DMS 273 (cell line): ENCODE data around the gene DDR2.

Source experiments
- DNase-seq: peaks from one replicate; lab custom pipeline; 2025; ENCODE audit not compliant: unreplicated experiment; lab: John Stamatoyannopoulos, UW

The DDR2 gene

DNA sequence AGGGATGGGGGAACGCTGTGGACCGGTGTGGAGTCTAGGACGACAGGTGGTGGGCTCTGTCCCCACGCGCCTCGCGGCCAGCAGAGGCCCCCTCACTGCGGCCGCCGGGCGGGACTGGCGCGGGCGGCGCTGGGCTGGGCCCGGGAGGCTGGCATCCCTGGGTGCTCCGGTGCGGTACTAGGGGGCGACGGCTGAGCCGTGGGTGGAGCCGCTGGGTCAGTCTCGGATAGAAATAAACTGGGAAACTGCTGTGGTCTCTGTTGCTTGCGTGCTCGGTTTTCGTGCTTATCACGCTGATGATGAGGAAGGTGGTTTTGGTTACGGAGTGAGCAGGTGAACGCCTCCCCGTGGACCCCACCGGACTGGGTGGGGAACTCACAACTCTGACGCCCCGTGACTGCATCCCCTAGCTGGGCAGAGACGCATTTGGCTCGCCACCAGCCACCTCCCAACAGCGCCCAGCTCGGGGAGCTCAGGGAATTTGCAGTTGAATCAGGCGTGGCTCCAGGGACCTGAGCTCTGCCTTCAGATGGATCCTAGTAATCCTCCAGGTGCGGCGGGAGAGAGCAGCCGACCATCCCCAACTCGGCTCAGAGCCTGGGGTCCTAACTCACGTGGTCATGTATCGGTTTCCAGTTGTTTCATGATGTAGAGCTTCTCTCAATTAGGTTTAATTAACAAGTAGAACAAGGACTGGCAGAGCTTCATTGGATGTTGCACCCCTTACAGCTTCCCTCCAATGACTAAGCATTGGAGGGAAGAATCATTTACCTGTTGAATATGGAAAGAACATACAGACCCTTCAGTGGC, 190.3 kb downstream of the DDR2 start:
- DNase-seq, result peak; percentile 73

DNA sequence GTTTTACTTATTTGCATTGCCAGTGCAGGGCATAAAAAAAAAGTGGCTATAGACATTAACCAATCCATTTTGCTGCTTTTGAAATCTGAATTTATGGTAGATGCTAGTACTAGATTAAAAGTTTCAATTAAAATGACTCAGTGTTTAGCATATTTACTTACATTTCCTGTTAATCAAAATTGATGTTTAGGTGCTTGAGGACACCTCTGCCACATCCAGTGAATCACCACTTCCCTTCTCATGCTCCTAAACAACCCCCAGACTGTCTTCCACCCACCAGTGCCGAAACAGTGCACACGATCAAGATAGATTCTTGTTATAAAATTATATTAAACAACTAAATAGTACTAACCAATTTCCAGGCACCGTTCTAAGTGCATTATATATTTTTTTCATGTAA, 191.0 kb downstream of the DDR2 start:
- no peak for DNase-seq

DNA sequence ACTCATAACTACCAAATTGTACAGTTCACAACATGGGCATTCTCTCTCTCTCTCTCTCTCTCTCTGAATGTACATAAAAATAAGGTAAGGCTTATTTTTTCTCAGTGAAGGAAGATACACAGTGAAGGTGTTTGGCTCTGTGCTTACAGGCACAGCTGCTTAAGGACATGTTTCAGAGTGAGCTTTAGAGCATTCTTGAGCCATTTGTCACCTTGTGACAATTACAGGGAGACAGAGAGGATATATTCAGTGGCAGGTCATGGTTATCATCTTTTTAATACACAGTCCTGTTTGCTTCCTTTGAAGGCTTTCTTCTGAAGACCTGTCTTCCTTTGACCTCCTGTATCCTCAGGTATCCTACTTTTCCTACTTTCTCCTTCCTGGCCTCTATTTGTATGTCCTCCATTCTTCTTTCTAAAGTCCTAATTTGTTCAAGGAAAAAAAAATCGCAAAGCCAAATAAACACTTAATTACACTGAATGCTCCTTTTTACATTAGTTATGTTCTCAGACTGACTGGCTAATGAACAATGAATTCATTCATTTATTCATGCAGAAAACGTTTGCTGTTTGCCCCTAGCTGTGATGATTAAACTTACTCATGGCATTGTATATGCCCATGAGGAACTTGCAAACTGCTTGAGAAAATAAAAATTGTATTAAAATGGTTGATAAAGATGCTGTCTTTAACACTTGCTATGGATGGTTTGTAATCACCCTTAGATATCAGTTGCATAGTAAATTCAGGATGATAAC, 191.7 kb downstream of the DDR2 start:
- no peak for DNase-seq

DNA sequence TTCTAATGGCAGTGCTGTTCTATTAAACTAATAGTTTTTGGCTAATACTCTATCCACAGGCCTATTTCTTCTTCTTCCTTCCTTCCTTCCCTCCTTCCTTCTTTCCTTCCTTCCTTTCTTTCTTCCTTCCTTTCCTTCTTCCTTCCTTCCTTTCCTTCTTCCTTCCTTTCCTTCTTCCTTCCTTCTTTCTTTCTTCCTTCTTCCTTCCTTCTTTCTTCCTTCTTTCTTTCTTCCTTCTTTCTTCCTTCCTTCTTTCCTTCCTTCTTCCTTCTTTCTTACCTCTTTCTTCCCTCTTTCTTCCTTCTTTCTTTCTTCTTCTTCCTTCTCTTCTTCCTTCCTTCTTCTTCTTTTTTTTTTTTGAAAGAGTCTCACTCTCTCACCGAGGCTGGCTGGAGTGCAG, 197.0 kb downstream of the DDR2 start:
- no peak for DNase-seq

DNA sequence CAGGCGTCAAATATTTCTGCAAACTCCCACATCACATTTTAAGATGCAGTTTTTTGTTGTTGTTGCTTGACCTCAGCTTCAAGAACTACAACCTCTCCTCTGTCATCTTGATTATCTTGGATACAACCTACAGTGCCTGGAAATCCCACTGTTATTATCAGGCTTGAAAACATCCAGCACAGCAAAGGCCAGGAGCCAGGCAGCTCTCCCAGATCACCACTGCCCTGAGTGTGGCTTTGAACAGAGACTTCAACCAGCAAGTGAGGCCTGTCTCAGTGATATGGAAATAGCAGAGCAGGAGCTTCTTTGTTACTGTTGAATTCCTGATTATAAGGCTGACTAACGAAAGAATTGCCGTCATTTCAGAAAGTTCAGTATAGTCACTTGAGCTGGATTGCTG, 200.2 kb downstream of the DDR2 start:
- DNase-seq, result no peak

DNA sequence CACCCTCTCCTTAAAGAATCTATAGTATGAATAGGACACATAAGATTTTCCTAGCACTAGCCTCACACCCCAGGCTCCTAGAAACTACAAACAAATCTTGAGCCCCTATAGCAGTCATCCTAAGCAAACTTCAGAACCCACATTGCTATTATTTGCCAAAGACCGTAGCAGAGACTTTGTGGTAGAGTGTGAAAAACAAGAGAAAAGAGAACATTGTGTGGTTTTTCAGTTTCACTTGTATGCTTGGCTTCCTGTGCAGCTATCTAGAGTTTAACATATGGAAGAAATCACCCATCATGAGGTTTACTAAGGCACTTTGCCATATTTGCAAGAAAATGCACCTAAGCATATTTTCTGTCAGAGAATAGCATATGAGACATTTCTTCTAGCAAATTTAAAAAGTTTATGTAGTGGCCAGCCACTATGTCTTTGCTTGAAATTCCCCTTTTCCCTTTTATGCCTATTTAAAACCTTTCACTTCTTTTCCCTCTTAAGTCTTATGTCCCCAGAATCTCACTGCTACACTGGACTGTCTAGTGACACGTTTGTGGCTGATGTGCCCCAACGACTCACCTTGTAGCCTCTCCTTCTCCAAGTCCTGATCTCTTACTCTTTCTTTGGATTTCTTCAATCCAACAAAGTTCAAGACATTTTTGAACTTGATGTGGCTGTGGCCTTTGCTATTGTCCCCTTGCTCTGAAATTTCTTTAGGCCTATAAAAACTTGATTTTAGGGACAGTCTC, 203.1 kb downstream of the DDR2 start:
- no peak for DNase-seq
